ENCODE measurements around the gene LRGUK.
"Not testable (repeated sequence)": the region's sequence is repeated elsewhere in the genome, so short reads cannot be mapped to it uniquely, and the experiment has no call there.

Gene LRGUK

DNA sequence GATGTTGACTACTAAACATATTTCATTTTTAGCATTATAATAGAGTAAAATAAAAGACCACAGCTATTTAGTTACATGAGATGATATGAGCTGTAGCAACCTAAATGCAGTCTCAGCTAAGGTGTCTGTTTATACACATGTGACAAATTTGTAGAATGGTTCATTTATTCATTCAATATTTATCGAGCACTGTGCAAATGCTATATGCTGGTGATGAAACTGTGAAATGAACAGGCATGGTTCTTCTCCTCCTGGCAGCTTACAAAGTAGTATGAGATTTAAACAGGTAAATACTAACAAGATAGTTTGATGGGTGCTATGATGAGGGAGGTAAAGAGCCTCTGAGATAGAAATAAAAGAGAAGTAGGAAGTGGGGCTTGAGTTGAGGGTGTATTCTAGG lies 60.8 kb downstream of the LRGUK start:
- DNase-seq (ENCODE audit: low spot score), result no peak

DNA sequence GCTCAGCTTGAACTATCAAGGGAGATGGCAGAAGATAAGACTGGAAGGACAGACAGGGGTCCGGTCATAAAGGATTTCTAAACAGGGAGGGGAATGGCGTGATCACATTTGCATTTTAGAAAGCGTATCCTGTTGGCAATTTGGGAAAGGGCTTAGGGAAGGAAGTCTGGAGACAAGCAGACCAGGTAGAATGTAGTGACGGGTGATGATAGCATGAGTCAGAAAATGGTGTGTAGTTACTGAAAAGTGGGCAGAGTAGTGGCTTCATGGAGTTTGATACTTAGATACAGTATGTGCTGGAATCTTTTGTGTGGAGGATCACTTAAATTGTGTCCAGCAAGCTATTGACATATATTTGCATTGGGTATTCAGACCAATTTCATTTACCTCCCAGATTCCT lies 61.2 kb downstream of the LRGUK start:
- no peak for DNase-seq (ENCODE audit: low spot score)

- no peak for DNase-seq (ENCODE audit: low spot score)
Observed at GRCh38 chr7:134189559-134189958, 62.4 kb downstream of the LRGUK start.

- DNase-seq (ENCODE audit: low spot score), result no peak
Observed at GRCh38 chr7:134191876-134192275, 64.7 kb downstream of the LRGUK start.

DNA sequence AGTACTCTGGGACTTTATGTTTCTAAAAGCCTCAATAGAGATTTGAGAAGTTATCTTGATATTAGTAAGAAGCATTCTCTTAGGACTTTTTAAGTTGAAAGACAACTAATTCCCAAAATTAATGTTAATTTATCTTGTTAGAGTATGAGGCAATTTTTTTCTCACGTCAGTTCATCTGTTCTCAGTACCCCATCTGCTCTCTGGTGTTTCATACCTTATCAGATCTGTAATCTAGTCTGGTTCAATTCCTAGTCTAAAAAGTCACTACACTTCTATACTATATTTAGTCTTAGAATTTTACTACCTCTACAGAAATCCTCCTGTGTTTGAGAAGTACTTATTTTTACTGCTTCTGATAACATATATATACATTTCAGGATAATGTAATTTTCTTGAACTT lies 66.1 kb downstream of the LRGUK start:
- no peak for DNase-seq (ENCODE audit: low spot score)

DNA sequence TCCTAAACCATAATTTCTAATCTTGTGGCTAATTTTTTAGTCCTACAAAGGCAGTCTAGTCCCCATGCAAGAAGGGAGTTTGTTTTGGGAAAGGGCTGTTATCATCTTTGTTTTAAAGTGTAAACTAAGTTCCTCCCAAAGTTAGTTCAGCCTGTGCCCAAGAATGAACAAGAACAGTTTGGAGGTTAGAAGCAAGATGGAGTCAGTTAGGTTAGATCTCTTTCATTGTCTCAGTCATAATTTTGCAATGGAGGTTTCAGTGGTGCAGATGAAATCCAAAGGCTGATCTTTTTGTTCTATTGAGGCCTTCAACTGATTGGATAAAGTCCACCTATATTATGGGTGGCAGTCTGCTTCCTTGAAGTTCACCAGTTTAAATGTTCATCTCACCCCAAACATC lies 68.1 kb downstream of the LRGUK start:
- DNase-seq (ENCODE audit: low spot score), result no peak

DNA sequence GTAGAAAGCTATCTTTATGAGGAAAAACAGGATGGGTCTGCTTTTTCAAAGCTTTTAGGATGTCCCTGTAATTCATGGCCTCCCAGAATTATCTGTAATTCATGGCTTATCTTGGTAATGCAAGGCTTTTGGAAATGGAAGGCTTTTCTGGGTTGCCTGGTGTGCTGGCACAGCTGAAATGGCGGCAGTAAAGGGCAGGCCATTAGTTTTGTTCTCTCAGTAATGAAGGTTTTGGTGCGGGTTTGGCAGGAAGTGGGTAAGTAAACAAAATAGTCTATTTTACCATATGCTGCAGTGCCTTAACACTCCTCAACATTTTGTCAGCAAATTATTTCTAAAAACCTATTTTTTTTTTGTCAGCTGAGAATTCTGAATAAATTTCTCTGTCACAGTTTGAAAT lies 69.3 kb downstream of the LRGUK start:
- no peak for DNase-seq (ENCODE audit: low spot score)

DNA sequence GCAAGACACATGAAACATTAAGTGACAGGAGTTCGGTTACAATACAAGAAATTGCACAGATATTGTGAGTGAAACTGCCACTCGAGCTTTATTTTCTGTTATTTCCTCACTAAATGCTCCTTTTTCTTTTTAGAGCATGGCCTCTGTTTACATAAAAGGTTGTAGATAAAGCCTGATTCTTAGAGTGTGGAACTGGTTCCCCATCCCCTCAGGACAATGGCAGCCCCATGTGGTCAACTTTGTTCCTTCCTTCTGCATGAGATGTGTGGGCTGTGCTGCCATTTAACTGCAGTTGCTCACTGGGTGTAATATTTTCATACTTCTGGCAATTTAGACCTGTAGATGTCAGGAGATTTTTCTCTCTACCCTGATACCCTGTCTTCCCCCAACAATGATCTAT lies 70.2 kb downstream of the LRGUK start:
- DNase-seq (ENCODE audit: low spot score), result no peak

DNA sequence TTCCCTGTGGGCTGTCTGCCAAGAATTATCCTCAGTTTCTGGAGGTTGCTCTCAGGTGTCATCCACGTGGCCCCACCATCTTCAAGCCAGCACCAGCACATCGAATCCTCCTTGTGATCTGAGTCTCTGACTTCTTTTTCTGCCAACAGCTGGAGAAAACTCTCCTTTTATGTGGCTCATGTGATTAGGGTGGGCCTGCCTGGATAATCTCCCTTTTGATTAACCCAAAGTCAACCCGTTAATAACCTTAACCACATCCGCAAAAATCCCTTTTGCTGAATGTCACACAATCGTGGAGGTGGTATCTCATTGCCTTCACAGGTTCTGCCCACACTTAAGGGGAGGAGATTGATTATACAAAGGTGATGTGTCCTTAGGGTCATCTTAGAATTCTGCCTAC lies 73.8 kb downstream of the LRGUK start:
- DNase-seq (ENCODE audit: low spot score), result no peak

DNA sequence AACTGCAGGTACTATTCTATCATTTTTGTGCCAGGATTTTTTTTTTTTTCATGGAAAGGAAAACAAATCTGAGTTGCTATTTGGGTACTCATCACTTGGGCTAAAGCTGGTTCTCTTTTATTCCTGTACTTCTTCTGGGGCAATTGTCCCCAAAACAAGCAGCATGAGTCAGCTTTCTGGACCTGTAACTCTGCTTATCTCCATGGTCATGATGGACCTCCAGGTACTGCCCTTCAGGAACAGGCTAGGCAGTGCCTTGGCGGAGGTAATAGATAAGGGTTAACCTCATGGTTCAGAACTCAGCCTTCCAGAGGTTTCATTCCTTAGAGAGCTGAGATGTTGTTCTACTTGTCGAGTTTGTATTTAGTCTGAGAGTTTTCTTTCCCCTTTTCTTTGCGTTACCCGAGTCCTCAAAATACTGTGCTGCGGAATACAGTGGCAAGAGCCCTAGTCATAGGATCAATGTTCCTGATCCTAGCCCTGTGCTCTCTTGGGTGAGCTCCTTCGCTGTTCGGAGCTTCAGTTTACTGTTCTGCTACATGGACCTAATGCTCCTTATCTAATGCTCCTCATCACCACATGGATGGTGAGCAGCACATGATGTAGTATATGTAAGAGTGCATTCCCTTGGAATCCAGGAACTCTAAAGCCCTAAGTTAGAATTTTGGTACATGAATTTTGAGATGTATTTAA lies 74.6 kb downstream of the LRGUK start:
- no peak for DNase-seq (ENCODE audit: low spot score)

GRCh38 chr7:134203186-134203889 lies 76.2 kb downstream of the LRGUK start:
- no peak for DNase-seq (ENCODE audit: low spot score)

GRCh38 chr7:134209322-134210015 lies 82.3 kb downstream of the LRGUK start:
- DNase-seq (ENCODE audit: low spot score), result no peak

DNA sequence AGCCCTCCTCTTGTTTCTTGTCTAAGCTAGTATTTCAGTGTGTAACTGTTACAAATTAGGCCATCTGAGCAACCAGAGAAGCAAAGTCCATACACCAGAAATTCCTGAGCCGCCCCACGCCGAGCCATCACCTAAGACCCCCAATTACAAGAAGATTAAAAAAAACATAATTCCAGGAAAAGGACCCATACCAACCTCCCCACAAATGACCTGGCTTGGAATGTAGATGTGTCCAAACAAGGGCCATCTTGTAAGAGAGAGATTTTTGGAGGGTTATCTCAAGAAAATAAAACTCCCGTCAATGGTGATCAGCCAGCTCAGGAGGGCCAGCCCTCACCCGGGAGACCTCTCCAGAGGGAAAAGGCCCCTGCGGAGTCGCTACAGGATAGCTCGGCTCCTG lies 83.1 kb downstream of the LRGUK start:
- DNase-seq (ENCODE audit: low spot score), result no peak

GRCh38 chr7:134210976-134211663 lies 84.0 kb downstream of the LRGUK start:
- DNase-seq (ENCODE audit: low spot score), result no peak

DNA sequence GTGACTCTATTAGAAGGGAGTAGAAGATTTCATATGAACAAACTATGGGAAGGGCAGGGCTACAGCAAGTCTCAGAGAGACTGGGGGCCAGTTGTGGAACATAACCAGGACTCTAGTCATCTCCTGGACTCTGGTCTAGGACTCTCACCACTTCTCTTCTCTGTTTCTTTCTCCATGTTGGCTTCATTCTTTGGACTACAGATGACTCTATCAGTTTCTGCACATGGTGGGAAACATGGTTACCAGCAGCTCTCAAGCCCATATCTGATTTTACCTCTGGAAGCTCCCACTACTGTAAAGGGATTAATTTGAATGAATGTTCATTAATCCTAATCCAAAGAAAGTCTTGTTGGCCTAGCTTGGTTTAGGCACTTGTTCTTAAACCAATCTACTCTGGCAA lies 84.7 kb downstream of the LRGUK start:
- no peak for DNase-seq (ENCODE audit: low spot score)

- DNase-seq (ENCODE audit: low spot score), result no peak
Observed at GRCh38 chr7:134212576-134213546, 85.7 kb downstream of the LRGUK start.

- no peak for DNase-seq (ENCODE audit: low spot score)
Observed at GRCh38 chr7:134220236-134220635, 93.1 kb downstream of the LRGUK start.

DNA sequence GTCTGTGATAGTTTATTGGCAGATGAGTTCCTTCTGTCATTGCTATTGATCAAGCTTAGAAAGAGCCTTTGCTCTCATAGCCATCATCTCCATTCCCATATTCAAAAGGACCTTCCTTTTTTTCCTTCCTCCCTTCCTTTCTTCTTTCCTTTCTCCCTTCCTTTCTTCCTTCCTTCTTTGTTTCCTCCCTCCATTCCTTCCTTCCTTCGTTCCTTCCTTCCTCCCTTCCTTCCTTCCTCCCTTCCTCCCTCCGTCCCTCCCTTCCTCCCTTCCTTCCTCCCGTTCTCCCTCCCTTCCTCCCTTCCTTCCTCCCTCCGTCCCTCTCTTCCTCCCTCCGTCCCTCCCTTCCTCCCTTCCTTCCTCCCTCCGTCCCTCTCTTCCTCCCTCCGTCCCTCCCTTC lies 104.2 kb downstream of the LRGUK start:
- DNase-seq (ENCODE audit: low spot score), result not testable (repeated sequence)

DNA sequence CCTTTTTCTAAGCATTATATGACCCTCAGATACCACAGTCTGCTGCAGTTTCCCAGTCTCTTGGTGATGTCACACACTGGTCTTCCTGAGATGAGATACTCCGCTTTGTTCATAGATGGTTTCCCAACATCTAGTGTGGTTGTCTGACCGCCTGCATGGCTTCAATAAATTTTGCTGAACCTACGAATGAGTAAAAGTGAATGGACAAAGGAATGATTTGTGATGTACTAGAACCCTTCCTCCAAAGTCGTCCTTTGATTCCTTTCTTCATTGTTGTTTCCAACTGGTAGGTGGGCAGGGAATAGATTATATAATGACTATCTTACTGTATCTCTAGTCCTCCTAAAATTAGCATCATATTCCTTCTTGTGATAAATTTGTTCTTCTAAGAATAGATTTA lies 107.1 kb downstream of the LRGUK start:
- DNase-seq (ENCODE audit: low spot score), result no peak

- DNase-seq (ENCODE audit: low spot score), result no peak
Observed at GRCh38 chr7:134245253-134245652, 118.1 kb downstream of the LRGUK start.

DNA sequence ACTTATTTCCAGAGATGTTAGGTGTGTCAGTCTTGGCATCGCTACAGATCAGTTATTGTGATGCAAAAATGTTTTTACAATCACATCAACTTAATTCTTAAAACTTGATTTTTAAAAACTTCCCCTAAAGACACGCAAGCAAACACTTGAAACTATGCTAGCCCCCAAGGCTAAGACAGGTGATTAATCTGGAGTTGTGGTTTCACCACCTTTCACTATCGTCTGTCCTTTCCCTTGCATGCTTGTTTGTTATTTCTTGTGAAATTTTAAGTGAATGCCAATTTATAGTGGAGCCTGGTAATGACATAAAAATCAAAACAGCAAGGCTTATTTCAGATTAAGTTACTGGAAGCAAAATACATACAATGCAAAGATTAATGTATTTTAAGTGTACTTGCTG lies 119.2 kb downstream of the LRGUK start:
- no peak for DNase-seq (ENCODE audit: low spot score)

- DNase-seq (ENCODE audit: low spot score), result no peak
Observed at GRCh38 chr7:134246761-134247160, 119.6 kb downstream of the LRGUK start.
